Measurements from ENCODE around the gene CHIT1. TPM values are rescaled to one million over a fixed set of nuclear protein-coding genes. Genes with fewer than 3 reads are reported as not detected.

CHIT1 gene
- total and polyA plus RNA-seq, 2 experiments from 2014 or later: 0.07 to 0.47 TPM

GRCh38 chr1:203223012-203223775 is 6.3 kb downstream of the CHIT1 start:
- Mint-ChIP-seq H3K36me3 (ENCODE audit: low read depth) (no peaks in the 10 kb centered on the region), H3K9me3 (no peaks in the 10 kb centered on the region), H3K4me1 (no peaks in the 10 kb centered on the region), H3K27ac (no peak overlapping the region), H3K4me3 (no peak overlapping the region), H3K27me3 (ENCODE audit: insufficient read depth, low read depth, poor library complexity) (peaks cover 5% of the 10 kb centered on the region)
- Histone ChIP-seq H3K4me3 (no peak overlapping the region), H3F3A (replicated peaks; ENCODE audit: low read depth) (no peaks in the 10 kb centered on the region), H3K27ac (ENCODE audit: low read depth) (no peak overlapping the region), H3K27me3 (ENCODE audit: insufficient read depth) (no peaks in the 10 kb centered on the region), H3K79me2 (replicated peaks; ENCODE audit: insufficient read depth) (no peaks in the 10 kb centered on the region), H2AFZ (no peak overlapping the region), H3K36me3 (ENCODE audit: insufficient read depth) (no peaks in the 10 kb centered on the region), H3K4me1 (ENCODE audit: insufficient read depth) (no peaks in the 10 kb centered on the region), H3K4me2 (no peak overlapping the region), H4K20me1 (replicated peaks; ENCODE audit: insufficient read depth) (no peaks in the 10 kb centered on the region), H3K9me2 (ENCODE audit: insufficient read depth) (no peaks in the 10 kb centered on the region)
- no peak for DNase-seq (ENCODE audit: low spot score)
- no peak for ATAC-seq
- no peak for TF ChIP-seq CTCF (conservative IDR thresholded peaks at IDR 0.05; ENCODE audit: low read depth in 2 of 2)

GRCh38 chr1:203219934-203220333 is 9.5 kb downstream of the CHIT1 start:
- peak; percentile 92 for TF ChIP-seq REST (IDR thresholded peaks at IDR 0.05; ENCODE audit: unreplicated experiment)
- no peak for TF ChIP-seq EZH2 (IDR thresholded peaks at IDR 0.05; ENCODE audit: low read depth, unreplicated experiment)
- no peak for TF ChIP-seq POLR2AphosphoS5 (IDR thresholded peaks at IDR 0.05; ENCODE audit: low read depth)
- Histone ChIP-seq H3K4me3 (no peak overlapping the region), H3K4me2 (no peak overlapping the region), H3K4me1 (ENCODE audit: insufficient read depth) (peaks cover 10% of the 10 kb centered on the region), H3K9me2 (ENCODE audit: insufficient read depth) (no peaks in the 10 kb centered on the region), H3K36me3 (ENCODE audit: insufficient read depth) (no peaks in the 10 kb centered on the region), H4K20me1 (replicated peaks; ENCODE audit: insufficient read depth) (no peaks in the 10 kb centered on the region), H2AFZ (no peak overlapping the region), H3K27ac (ENCODE audit: low read depth) (no peak overlapping the region), H3K79me2 (replicated peaks; ENCODE audit: insufficient read depth) (no peaks in the 10 kb centered on the region), H3K27me3 (ENCODE audit: insufficient read depth) (no peaks in the 10 kb centered on the region), H3F3A (replicated peaks; ENCODE audit: low read depth) (no peaks in the 10 kb centered on the region)
- Mint-ChIP-seq H3K4me1 (peaks cover 17% of the 10 kb centered on the region), H3K27ac (no peak overlapping the region), H3K4me3 (no peak overlapping the region), H3K9me3 (no peaks in the 10 kb centered on the region), H3K36me3 (ENCODE audit: low read depth) (no peaks in the 10 kb centered on the region), H3K27me3 (ENCODE audit: insufficient read depth, low read depth, poor library complexity) (peaks cover 15% of the 10 kb centered on the region)
- DNase-seq (ENCODE audit: low spot score): peak; percentile 45
- ATAC-seq: no peak
